GM21447 (cell line): ENCODE measurements around the gene TPH1.

Experiments used
- ATAC-seq: cut with Tn5 transposase; IDR thresholded peaks from one replicate; pipeline ENCODE4 v1.9.1; 2021; ENCODE audit not compliant: unreplicated experiment

The TPH1 gene

DNA sequence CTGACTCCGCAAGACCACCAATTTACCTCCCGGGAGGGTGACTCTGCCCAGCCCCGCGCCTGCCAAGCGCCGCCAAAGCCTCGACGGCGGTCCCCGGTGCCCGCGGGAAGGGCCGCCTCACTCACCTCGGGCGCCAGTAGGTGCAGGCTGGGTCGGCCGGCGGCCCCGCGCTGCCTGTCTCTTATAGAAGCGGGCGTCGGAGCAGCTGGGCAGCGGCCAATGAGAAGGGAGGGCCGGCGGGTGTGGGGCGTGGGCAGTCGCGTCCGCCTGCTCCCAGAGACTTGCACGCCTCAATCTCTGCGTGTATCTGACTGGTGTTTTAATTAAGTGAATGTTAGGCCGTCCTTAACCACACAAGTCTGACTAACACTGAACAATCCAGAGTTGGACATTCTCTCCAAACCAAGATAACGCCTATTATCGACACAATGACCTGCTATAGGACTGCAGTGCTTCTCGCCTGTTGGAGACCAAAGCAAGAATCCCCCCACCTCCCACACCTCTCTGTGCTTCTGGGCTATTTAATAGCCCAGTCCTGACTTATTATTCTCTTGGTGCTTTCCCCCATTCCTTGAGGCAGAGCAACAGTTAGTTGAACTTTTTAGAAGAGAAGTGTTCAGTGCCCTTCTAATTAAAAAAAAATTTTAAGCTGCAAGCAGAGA, at the start of gene TPH1:
Gene TPH1 (minus strand): TSS at position 154 of the 662 bp plus-strand sequence. CDS start 5,507 bp downstream, outside the sequence.
- no peak for ATAC-seq

DNA sequence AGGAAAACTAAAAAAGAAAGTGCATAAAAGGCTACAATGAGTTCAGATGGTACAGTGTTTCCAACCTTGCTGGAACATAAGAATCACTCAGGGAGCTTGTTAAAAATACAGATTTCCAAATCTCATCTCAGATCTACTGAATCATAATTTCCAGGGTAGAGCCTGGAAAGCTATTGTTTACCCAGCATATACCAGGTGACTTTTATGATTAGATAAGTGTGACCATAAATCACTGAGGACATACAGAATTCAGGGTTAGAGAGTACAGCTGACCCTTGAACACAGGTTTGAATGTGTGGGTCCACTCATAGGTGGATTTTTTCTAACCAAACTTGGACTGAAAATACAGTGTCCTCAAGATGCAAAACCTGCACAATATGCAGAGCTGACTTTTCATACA, 47.9 kb upstream of the TPH1 start:
- ATAC-seq, result no peak

DNA sequence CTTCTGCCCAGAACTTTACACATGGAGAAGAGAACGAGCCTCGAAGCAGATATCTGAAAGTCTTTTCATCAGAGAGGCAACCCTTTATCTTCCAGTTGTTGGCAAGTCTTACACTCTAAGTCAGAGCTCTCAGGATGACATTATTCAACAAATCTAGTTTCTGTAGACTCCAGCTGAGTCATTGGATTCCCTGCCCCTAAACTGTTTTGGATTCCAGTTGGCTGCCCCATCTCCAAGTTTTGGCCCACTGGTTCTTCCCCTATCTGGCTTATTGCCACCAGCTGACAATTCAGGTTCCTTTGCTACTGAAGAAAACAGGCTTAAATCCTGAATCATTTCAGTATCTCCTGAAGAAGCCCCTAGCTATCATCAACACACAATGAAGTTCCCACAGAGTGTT, 45.7 kb upstream of the TPH1 start:
- no peak for ATAC-seq

DNA sequence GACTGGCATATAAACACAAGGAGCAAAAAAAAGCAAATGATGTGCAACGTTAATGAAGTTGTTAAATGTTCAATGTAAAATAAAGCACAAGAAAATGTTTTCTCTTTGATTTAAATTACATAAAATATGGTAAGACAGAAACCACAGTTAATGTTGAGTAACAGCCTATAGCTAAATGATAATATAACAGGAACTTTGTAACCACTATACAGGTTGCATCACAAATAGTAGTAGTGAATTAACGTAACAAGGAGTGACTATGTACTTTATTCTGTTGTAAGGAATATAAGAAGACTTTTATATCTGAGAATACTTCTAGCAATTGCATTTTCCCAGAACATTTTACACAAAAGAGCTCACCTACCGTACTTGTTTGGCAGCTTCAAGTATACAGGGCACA, 42.9 kb upstream of the TPH1 start:
- ATAC-seq, result no peak

DNA sequence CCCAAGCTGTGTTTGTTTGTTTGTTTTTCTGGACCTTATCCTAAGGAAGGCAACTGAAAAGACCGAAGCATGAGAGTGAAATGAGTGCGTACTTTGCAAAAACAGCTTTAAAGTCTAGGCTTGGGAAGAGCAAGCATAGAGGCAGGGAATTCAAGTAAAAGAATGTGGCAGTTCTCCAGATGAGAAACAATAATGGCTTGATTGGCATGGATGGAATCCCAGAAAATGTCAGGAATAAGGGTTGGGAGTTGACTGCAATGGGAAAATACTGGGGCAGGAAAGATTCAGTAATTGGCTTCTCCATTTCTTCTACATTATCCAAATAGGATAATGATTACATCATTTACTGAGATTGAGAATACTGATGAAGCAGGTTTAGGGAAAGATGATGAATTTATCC, 42.3 kb upstream of the TPH1 start:
- no peak for ATAC-seq

DNA sequence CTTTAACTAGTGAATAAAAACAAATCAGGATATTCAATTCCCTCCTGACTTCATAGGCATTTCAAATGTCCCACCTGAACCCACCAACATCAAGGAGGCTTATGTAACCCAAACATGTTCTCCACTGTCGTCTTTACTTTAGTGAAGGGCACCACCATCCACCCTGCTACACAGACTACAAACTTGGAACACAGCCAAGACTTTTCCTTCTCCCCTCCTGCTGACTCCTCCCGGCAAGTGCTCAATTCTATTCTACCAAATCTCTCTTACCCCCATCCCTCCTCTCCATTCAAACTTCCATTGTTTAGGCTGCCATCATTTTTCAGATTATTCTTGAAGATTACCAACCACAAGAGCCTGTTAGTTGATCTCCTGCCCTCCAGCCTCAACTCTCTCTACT, 35.5 kb upstream of the TPH1 start:
- no peak for ATAC-seq

DNA sequence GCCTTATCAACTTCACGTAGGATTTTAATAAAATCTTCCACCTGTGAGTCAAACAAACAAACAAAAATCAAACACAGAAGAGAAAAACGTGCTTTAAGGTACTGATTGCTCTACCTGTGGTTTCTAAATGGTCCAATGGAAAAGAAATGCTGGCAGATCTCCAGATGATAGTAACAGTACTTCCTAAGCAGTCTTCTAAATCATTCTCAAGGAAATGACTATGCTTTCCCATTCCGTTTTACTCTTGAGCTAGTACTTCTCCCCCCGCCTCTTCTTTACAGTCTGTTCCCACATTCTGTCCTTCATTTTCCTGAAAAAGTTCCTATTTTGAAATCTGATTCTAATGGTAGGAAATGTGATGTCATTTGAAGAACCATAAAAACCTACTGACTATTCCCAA, 34.4 kb upstream of the TPH1 start:
- ATAC-seq, result no peak

DNA sequence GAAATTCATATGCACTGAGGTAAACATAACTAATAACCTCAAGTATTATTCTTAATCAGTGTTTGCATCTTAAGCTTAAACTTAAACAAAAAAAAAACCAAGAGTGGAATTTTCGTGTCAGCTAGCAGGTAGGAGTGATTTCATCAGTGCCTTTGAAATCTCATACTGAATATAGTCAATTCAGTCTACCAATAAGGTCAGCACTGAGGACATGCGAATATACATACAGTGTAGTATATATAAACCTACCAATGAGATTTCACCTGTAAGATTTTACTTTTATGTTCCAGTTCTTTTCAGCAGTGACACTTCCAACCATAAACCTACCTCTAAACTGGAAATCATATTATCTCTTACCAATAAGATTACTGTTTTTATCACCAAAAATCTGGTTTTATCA, 32.8 kb upstream of the TPH1 start:
- ATAC-seq, result no peak

DNA sequence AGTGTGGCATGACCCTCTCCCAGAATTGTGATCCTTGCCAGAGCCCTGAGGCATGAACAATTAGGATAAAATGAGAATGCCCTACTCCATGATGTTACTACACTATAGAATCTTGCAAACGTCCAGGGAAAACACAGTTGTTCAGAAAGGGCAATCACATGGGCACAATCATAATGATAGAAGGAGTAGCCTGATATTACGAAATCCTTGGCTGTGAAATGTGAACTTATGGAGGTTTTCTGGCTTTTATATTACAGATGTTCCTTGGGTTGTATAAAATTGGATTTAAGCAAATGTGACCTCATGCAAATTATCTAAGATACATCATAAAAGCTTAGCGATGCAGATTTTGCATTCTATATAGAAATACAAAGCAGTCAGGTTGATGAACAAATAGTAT, 29.4 kb upstream of the TPH1 start:
- no peak for ATAC-seq

DNA sequence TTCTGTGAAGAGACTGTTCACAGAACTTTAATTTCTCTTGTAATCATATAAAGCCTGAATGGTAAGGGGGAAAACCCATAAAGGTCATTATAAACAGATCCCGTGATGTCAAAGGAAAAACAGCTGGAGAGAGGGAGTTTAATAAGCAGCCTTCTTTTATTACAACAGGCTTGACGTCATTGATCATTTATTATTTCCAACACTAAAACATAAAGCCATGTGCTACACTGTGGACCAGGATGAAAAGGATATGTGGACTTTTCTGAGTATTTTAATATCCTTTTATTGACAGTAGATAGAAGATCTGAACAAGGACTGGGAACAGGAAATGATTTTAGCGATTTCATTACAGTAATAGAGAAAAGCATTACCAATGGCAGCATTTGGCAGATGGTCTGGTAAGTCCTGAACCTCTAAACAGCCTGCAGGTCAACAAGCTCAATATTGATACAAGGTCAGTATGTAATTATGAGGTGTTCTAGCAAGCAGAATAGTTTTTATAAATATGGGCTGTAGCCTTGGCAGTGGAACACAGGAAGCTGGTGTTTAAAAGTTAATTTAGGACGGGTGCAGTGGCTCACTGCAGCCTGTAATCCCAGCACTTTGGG, 25.1 kb upstream of the TPH1 start:
- no peak for ATAC-seq

DNA sequence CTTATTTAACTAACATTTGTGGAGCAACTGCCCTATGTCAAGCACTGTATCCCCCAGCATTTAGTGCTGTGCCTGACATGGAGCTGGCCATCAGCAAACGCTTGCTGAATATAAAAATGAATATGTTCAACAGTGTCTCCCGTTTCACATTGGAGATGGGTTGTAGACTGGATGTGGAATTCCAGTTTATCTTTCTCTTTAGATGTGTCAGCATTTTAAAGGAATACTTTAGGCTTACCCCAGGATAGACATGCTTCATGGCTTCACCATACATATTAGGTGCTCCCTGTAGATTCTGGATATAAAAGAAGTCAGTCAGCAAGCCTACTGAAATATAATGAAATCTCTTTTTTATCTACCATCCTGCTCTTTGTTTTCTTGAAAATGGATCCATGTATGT, 21.3 kb upstream of the TPH1 start:
- ATAC-seq, result no peak

DNA sequence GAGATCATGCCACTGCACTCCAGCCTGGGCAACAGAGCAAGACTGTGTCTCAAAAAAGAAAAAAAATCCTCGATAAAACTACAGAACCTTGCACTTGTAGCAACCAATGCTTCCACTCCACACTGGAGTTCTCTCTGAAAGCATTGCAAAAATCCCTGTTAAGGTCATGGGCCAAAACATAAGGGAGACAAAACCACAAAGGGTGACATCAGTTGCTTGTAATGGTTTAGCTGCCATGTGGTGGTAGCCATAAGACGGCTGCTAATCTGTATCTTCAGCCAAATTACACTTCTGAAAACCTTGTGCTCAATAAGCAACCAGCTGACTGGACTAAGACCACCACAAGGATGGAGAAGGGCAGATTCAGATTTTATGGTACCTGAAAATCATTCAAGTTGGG, 20.6 kb upstream of the TPH1 start:
- no peak for ATAC-seq

DNA sequence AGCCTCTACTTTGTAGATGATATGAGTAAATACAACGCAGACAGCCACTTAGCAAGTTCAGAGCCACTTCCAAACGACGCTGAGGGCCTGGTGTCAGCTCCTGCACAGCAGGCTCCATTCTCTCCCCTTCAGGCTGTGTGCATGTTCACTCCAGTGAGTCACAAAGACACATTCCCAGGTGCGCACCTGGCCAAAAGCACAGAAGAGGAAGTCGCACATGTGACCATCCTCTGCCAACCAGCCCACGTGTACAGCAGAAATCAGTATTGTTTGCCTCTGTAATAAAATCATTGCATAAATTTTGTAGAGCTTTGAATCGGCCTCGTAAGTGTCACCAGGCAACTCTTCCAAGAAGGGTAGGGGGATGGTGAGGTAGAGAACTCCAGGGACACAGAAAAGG, 19.5 kb upstream of the TPH1 start:
- ATAC-seq, result no peak

DNA sequence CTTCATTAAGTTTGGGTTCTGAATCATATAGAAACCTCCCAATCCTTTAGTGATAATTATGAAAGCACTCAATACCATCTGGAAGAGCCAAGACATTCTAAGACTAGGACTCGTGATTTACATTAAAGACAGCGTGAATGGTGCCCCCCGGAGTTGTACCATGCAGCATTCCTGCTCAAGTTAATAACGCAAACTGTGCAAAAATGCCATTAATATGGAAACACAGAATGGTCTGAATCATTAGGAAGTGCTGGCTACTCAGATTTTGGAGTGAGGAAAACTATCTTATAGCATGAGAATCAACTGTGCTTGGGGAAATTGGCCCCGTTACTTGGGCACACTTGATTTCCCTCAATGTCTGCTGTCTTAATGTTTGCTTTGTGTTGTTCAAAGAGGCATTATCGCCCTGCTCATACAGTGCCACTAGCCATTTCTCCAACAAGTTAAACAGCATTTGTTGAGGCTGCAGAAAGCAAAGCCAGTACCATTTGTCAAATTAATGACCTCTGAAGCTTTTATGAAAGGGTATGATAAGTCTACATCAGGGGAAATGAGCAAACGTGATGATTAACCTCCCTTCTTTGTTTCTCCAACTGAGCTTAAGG, 18.5 kb upstream of the TPH1 start:
- no peak for ATAC-seq

DNA sequence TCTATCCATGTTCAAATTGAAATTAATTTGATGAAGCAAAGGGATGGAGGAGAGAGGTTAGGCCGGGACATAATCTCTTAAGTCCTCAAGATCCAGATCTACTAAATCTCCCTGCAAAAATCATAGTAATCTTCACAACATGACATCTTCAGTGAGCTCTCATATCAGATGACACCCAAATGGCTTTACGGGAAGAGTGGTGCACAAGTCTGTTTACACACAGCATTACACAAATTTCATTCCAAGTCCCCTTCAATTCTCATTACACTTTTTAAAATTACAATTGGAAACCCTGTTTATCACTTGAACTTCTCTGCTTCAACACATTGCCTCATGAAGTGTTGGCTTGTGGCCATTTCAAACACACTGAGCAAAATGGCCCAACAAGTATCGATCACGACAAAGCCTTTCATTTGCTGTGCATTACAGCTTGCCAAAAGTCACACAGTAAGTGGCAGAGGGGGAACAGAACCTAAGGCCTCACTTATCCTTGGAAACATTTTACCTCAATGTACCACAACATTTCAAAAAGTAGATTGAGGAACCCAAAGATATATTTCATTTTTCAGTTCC, 17.9 kb upstream of the TPH1 start:
- no peak for ATAC-seq

DNA sequence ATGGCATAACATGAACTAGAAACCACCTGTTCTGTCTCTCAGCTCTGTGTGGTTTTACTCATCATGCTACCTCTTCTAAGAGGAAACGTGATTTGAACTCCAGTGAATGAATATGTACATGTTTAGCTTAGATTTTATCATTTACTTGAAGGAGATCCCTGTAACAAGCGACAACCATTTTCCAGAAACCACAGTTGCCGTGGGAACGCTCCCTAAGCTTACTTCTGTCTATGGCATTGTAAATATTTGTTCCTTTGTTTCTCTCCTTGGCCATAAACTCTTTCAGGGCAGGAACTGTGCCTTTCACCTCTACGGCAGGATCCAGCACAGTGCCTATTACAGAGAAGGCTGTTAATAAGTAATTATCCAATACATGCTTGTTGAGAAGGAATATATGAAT, 17.1 kb upstream of the TPH1 start:
- ATAC-seq, result no peak

DNA sequence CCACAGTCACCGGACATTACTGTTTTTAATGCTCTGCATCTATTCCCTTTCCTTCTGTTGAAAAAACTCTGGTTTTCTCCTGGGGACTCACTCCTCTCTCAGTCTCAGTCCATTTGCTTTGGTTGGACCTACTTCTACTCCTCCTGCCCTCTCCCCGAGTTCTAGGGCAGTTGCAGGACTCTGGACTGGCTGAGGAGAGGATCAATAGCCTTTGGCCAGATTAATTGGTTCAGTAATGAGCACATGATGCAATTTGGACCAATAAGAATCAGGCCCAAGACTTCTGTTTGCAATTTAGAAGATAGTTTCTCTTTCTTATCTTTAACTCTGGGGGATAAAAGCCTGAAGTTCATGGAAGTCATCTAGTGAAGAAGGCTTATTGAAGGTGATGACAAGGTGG, 15.3 kb upstream of the TPH1 start:
- no peak for ATAC-seq

DNA sequence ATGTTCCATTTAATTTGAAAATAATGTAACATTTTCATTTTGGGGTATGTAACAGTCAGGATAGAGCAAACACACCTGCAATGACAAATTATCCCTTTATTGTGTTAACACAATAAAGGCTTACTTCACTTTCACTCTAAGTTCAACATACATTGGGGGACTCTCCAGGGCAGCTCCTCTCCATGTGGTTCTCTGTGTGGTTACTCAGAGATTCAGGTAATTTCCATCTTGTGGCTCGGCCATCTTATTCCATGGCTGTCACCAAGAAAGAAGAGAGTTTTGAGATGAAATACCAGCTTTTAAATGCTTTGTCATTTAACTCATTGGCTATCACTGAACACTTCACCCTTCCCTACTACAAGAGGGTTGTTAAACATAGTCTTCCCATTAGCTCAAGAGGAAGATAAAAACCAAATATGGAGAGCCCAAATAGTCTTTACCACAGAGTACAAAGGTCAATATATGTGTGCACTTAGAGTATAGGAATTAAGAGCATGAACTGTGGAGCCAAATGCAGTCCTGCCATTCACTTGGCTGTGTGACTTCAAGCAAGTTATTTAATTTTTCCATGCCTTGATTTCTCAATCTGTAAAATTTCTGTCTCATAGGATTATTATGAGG, 10.6 kb upstream of the TPH1 start:
- ATAC-seq, result no peak

DNA sequence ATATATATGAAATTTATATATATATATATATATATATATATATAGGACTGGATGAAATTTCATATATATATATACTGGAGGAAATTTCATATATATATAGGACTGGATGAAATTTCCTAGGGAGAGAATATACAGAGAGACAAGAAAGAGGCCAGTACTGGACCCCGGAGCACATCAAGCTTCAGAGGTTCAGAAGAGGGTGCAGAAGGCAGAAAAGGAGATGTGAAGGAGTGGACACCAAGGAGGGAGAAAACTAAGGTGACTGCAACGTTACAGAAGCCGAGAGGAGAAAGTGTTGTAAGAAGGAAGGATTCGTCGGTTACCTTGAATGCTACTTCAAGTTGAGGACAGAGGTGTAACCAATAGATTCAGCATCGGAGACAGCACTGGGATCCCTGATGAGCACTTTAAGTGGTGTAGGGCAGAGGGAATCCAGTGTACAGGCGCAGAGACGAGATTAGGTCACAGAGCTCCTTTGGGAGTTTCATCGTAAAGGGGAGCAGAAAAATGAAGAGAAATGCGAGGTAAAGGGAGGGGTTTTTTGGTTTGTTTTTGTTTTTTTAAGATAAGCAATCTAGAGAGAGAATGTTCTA, 8.5 kb upstream of the TPH1 start:
- no peak for ATAC-seq

DNA sequence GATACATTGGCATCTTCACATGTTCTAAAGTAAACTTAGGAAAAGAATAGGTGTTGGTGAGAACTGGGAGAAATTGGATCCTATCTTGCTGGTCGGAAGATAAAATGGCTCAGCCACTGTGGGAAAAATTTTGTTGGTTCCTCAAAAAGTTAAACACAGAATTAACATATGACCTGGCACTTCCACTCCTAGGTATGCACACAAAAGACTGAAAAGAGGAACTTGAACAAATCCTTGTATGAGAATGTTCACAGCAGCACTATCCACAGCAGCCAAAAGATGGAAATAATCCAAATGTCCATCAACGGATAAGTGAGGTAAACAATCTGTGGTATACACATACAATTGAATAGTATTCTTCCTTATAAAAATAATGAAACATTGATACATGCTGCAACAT, 4.8 kb upstream of the TPH1 start:
- no peak for ATAC-seq

DNA sequence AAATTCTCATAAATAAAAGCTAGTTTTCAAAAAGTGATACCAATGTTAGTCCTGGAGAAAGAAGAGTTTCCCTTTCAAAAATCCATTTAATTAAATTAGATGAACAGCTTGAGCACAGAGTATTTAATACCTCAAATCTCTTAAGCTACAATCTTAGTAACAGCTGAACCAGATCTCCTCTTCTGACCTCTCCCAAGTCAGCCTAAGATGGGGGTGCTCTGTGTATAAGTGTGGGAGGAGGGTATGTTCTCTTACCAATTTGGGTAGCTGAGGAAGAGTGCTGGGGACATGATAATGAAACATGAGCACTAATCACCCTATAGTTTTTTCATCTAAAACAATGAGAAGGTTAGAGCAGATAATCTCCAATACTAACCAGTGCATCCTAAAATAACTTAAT, 9.6 kb downstream of the TPH1 start:
- no peak for ATAC-seq

DNA sequence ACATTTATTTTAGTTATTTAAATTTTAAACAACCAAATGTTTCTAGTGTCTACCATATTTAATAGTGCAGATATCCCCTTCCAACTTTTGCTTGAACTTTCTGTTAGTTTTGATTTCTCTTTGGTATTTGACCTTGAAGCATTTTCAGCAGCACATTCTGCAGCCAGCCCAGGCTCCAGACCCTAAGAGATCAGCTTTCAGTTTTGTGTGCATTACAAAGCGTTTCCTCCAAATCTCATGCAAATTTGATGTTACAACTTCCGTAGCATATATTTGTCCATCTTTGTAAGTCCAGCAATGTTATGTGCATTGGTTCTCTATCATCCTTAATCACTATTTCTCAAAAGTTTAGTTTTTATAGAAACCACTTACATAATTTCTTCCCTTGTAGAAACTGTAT, 18.6 kb downstream of the TPH1 start:
- ATAC-seq, result no peak
